H1 (cell line): ENCODE results near the gene CYP26A1. TPM values are rescaled to one million over a fixed set of nuclear protein-coding genes. Genes with fewer than 3 reads are reported as not detected.

Source experiments
- CTCF ChIA-PET: fragments of 300-600 bp; sonication (Branson Sonifier 250); formaldehyde crosslinking; loops from one replicate; lab custom pipeline; 2021; ENCODE audit not compliant: partially characterized antibody; lab: Charles Lee
- POLR2A ChIA-PET: fragments of 300-600 bp; sonication (Branson Sonifier 250); formaldehyde crosslinking; loops from one replicate; lab custom pipeline; 2021; ENCODE audit warnings: inconsistent platforms; ENCODE audit not compliant: partially characterized antibody; lab: Charles Lee
- DNase-seq, 2 experiments: peaks; one replicate each; pipeline versions ENCODE4 v3.0.0 to v3.0.0-alpha.2; 2010 to 2022; ENCODE audit warnings: low spot score in 2 of 2, low read depth in 1 of 2, mixed read lengths in 1 of 2
- FAIRE-seq: peaks from 2 replicates; lab custom pipeline; 2011; peaks lifted over from hg19 to GRCh38; lab: Jason Lieb, UNC
- H2AFZ ChIP-seq: 2 replicates; pipeline ENCODE4 v1.8.1; 2012; ENCODE audit warnings: low read length, inconsistent platforms
- H2AK5ac ChIP-seq: 2 replicates; pipeline ENCODE4 v1.6.1; 2013; ENCODE audit warnings: low read depth, low read length
- H2BK120ac ChIP-seq: replicated peaks from 2 replicates; pipeline ENCODE3; 2013; ENCODE audit warnings: low read depth, low read length, inconsistent platforms
- H2BK12ac ChIP-seq: 2 replicates; pipeline ENCODE4 v1.6.1; 2013; ENCODE audit warnings: low read depth, low read length
- H2BK15ac ChIP-seq: 2 replicates; pipeline ENCODE4 v1.6.1; 2013; ENCODE audit warnings: low read length
- H2BK20ac ChIP-seq: 2 replicates; pipeline ENCODE4 v1.6.1; 2013; ENCODE audit warnings: low read length
- H2BK5ac ChIP-seq: 2 replicates; pipeline ENCODE4 v1.6.1; 2013; ENCODE audit warnings: low read depth, low read length
- H3K14ac ChIP-seq: 2 replicates; pipeline ENCODE4 v1.6.1; 2013; ENCODE audit warnings: inconsistent platforms; ENCODE audit not compliant: insufficient read length
- H3K18ac ChIP-seq: 2 replicates; pipeline ENCODE4 v1.6.1; 2013; ENCODE audit warnings: low read length; ENCODE audit errors: extremely low read depth
- H3K23ac ChIP-seq: 2 replicates; pipeline ENCODE4 v1.6.1; 2013; ENCODE audit warnings: inconsistent platforms; ENCODE audit not compliant: insufficient read length
- H3K23me2 ChIP-seq: 2 replicates; pipeline ENCODE4 v1.6.1; 2013; ENCODE audit warnings: low read depth, low read length
- H3K27ac ChIP-seq: 2 replicates; pipeline ENCODE4 v1.6.1; 2011; ENCODE audit warnings: low read depth, low read length, inconsistent platforms
- H3K27me3 ChIP-seq, 4 experiments: replicated peaks in 1 of 4; 1 replicate in 1 of 4; 2 replicates in 3 of 4; pipeline versions ENCODE4 v1.6.1 to v1.8.1; 2011 to 2013; ENCODE audit warnings: low read length in 3 of 4, mild to moderate bottlenecking in 3 of 4, inconsistent platforms in 2 of 4, mixed read lengths in 2 of 4, moderate library complexity in 1 of 4; ENCODE audit not compliant: control insufficient read depth in 3 of 4, insufficient read depth in 3 of 4; ENCODE audit errors: extremely low read depth in 1 of 4
- H3K36me3 ChIP-seq, 4 experiments: 2 replicates each; pipeline versions ENCODE4 v1.6.1 to v1.8.1; 2011 to 2013; ENCODE audit warnings: mild to moderate bottlenecking in 4 of 4, low read length in 3 of 4, moderate library complexity in 2 of 4, control low read depth in 1 of 4, inconsistent platforms in 1 of 4; ENCODE audit not compliant: insufficient read depth in 4 of 4, control insufficient read depth in 2 of 4
- H3K4ac ChIP-seq: replicated peaks from 2 replicates; pipeline ENCODE3; 2013; ENCODE audit warnings: low read length, low read depth, mixed read lengths, inconsistent platforms; ENCODE audit not compliant: insufficient read length
- H3K4me1 ChIP-seq, 4 experiments: replicated peaks in 1 of 4; 1 replicate in 1 of 4; 2 replicates in 3 of 4; pipeline versions ENCODE4 v1.6.1 to v1.8.1; 2011 to 2013; ENCODE audit warnings: low read length in 3 of 4, inconsistent platforms in 2 of 4, mixed read lengths in 1 of 4; ENCODE audit not compliant: insufficient read depth in 4 of 4, control insufficient read depth in 3 of 4
- H3K4me2 ChIP-seq, 2 experiments: 2 replicates each; pipeline versions ENCODE4 v1.6.1 to v1.8.1; 2011 to 2013; ENCODE audit warnings: low read depth in 2 of 2, low read length in 2 of 2, control low read depth in 1 of 2, inconsistent platforms in 1 of 2, mild to moderate bottlenecking in 1 of 2; ENCODE audit not compliant: insufficient read depth in 1 of 2
- H3K4me3 ChIP-seq, 4 experiments: fragments of 200-600, 300-600 bp in 1 of 4; sonication (generic), shearing (Covaris generic), sonication (Bioruptor Twin) in 1 of 4; 2 replicates each; pipeline versions ENCODE4 v1.5.1 to v1.8.1; 2011 to 2016; ENCODE audit warnings: low read length in 4 of 4, low read depth in 3 of 4, control low read depth in 2 of 4, inconsistent platforms in 2 of 4, mild to moderate bottlenecking in 2 of 4, mixed read lengths in 1 of 4, moderate library complexity in 1 of 4; ENCODE audit not compliant: insufficient read depth in 2 of 4; ENCODE audit errors: extremely low read depth in 1 of 4
- H3K56ac ChIP-seq: replicated peaks from 2 replicates; pipeline ENCODE3; 2013; ENCODE audit warnings: low read depth, mild to moderate bottlenecking, mixed read lengths, low read length, inconsistent platforms; ENCODE audit not compliant: insufficient read length
- H3K79me1 ChIP-seq: 2 replicates; pipeline ENCODE4 v1.6.1; 2013; ENCODE audit warnings: low read depth, low read length, control low read depth
- H3K79me2 ChIP-seq, 2 experiments: 2 replicates each; pipeline versions ENCODE4 v1.6.1 to v1.8.1; 2012 to 2013; ENCODE audit warnings: low read length in 2 of 2, mild to moderate bottlenecking in 2 of 2, inconsistent platforms in 1 of 2; ENCODE audit not compliant: insufficient read depth in 2 of 2, control insufficient read depth in 1 of 2
- H3K9ac ChIP-seq, 4 experiments: replicated peaks in 1 of 4; 1 replicate in 1 of 4; 2 replicates in 3 of 4; pipeline versions ENCODE4 v1.6.1 to v1.8.1; 2011 to 2013; ENCODE audit warnings: low read depth in 3 of 4, low read length in 3 of 4, control low read depth in 2 of 4, mild to moderate bottlenecking in 2 of 4, moderate library complexity in 2 of 4, inconsistent platforms in 1 of 4; ENCODE audit errors: extremely low read depth in 1 of 4
- H3K9me3 ChIP-seq, 2 experiments: 2 replicates each; pipeline versions ENCODE4 v1.6.1 to v1.8.1; 2012 to 2013; ENCODE audit warnings: mild to moderate bottlenecking in 2 of 2, moderate library complexity in 2 of 2, control low read depth in 1 of 2, inconsistent platforms in 1 of 2, low read depth in 1 of 2, low read length in 1 of 2, mixed read lengths in 1 of 2; ENCODE audit not compliant: insufficient read depth in 2 of 2
- H4K20me1 ChIP-seq, 2 experiments: replicated peaks in 1 of 2; 2 replicates each; pipeline versions ENCODE3 to v1.8.1; 2011 to 2013; ENCODE audit warnings: inconsistent platforms in 2 of 2, low read length in 2 of 2, mild to moderate bottlenecking in 1 of 2; ENCODE audit not compliant: insufficient read depth in 2 of 2, control insufficient read depth in 1 of 2
- H4K5ac ChIP-seq: 2 replicates; pipeline ENCODE4 v1.6.1; 2013; ENCODE audit warnings: low read length, low read depth, mixed read lengths, inconsistent platforms; ENCODE audit not compliant: insufficient read length
- H4K8ac ChIP-seq: 2 replicates; pipeline ENCODE4 v1.8.0; 2013; ENCODE audit warnings: mild to moderate bottlenecking, moderate library complexity, low read length, inconsistent platforms; ENCODE audit not compliant: insufficient read depth; ENCODE audit errors: extremely low read depth
- H4K91ac ChIP-seq: replicated peaks from 2 replicates; pipeline ENCODE3; 2013; ENCODE audit warnings: low read length, mixed read lengths, inconsistent platforms; ENCODE audit not compliant: insufficient read length
- CEBPB ChIP-seq: IDR thresholded peaks from 2 replicates; pipeline ENCODE4 v1.6.1; 2012; ENCODE audit warnings: low read depth, low read length
- CHD2 ChIP-seq: IDR thresholded peaks from 2 replicates; pipeline ENCODE4 v1.6.1; 2012; ENCODE audit warnings: low read length, improper control_type of control experiment
- EGR1 ChIP-seq: IDR thresholded peaks from 2 replicates; pipeline ENCODE4 v1.6.1; 2011; ENCODE audit warnings: low read depth, low read length, borderline replicate concordance
- KDM4A ChIP-seq: IDR thresholded peaks from one replicate; pipeline ENCODE4 v1.7.1; 2012; ENCODE audit warnings: low read depth, mild to moderate bottlenecking, moderate library complexity, low read length, inconsistent platforms; ENCODE audit not compliant: severe bottlenecking
- KDM5A ChIP-seq: fragments of 200-600 bp; IDR thresholded peaks from 2 replicates; pipeline ENCODE4 v1.7.1; 2012; ENCODE audit warnings: mild to moderate bottlenecking, low read length, inconsistent platforms, mixed read lengths
- POLR2AphosphoS5 ChIP-seq: IDR thresholded peaks from 2 replicates; pipeline ENCODE4 v1.6.1; 2011; ENCODE audit warnings: low read depth, low read length
- RBBP5 ChIP-seq: IDR thresholded peaks from 2 replicates; pipeline ENCODE4 v1.7.1; 2012; ENCODE audit warnings: low read depth, mild to moderate bottlenecking, inconsistent platforms, low read length, moderate library complexity, borderline replicate concordance
- SAP30 ChIP-seq: fragments of 300-600 bp; sonication (generic); IDR thresholded peaks from 2 replicates; pipeline ENCODE4 v1.7.1; 2012; ENCODE audit warnings: low read length, moderate library complexity, mild to moderate bottlenecking, inconsistent platforms; ENCODE audit not compliant: insufficient read depth, insufficient replicate concordance
- SIN3A ChIP-seq, 2 experiments: IDR thresholded peaks in 1 of 2; conservative IDR thresholded peaks in 1 of 2; 2 replicates each; pipeline ENCODE4 v1.6.1; 2011 to 2012; ENCODE audit warnings: low read length in 2 of 2, improper control_type of control experiment in 1 of 2, low read depth in 1 of 2, mild to moderate bottlenecking in 1 of 2
- WGBS, 2 experiments: shearing (Covaris generic) in 1 of 2; methylation state at CpG; one replicate each; pipeline versions ENCODE4 v1.1.6 to v1.1.7; 2013 to 2015; ENCODE audit warnings: low lambda C conversion rate in 2 of 2, mixed read lengths in 2 of 2, inconsistent platforms in 1 of 2, low coverage in 1 of 2, missing lambda C conversion rate in 1 of 2; ENCODE audit not compliant: insufficient replicate concordance in 2 of 2, insufficient coverage in 1 of 2, insufficient read length in 1 of 2; ENCODE audit errors: extremely low coverage in 1 of 2, missing lambda C conversion rate in 1 of 2; 5-methylcytosine and 5-hydroxymethylcytosine counted together
- polyA plus RNA-seq, 7 experiments: library from polyadenylated mRNA; depleted of rRNA in 3 of 7; stranded (reverse) in 5 of 7; unstranded in 2 of 7; fragments of >200 nt in 5 of 7; fragments of 200-250 nt in 2 of 7; gene quantifications; 1 replicate in 5 of 7; 2 replicates in 1 of 7; 4 replicates in 1 of 7; pipeline versions ENCODE4 v1.2.1 to v1.2.3, GENCODE V29; 2011 to 2013; ENCODE audit warnings: missing spikeins in 2 of 7, mixed read lengths in 2 of 7
- total RNA-seq: library from RNA; stranded (reverse); fragmentation: NEBNext Ultra II Directional; extraction: Animal tissue kit (Norgen Biotek cat#: 25700); gene quantifications from 2 replicates; pipeline ENCODE4 v1.2.1, GENCODE V29; 2021
- TF ChIP-seq, protein P1 (sequence below): IDR thresholded peaks from 2 replicates; pipeline ENCODE4 v1.6.1; 2011; ENCODE audit warnings: low read length, improper control_type of control experiment

The CYP26A1 gene
- total and polyA plus RNA-seq, 2 of the 8 experiments (the other 6 are each of a cell fraction or from before 2014, with no cell fraction given), result 5.0 to 9.1 TPM

DNA sequence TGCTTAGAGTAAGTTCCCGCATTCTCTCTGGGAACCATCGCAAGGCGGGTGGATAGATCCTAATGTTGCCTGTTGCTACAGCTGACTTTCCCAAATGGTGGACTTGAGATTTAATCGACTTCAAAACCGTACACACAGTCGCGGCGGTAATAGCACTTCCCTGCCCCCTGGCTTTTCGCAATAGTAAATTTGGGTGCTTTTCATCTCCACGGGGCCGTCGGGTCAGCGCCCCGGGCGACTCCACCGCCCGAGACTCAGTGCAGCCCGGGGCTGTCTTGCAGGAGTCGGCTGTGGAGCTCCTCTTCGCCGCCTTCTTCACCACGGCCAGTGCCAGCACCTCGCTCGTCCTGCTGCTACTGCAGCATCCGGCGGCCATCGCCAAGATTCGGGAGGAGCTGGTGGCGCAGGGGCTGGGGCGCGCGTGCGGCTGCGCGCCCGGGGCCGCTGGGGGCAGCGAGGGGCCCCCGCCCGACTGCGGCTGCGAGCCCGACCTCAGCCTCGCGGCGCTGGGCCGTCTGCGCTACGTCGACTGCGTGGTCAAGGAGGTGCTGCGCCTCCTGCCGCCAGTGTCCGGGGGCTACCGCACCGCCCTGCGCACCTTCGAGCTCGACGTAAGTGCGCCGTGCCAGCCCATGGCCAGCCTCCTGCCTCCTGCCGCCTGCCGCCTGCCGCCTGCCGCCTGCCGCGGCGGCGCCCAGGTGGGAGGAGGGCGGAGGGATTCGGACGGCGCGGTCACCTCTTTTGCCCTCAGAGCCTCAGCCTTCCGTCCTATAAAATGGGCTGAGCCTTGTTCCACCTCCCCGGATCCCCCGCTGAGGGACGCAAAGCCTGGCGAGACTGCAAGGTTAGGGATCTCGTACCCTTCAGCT is 7.8 kb upstream of the CYP26A1 start:
- WGBS, 2 experiments, result 5% methylated on average over 59 of the region's 81 CpGs; no CpG with 5 or more reads in 1 of the 2 experiments
- Histone ChIP-seq H3K56ac (no peak overlapping the region), H3K4me2 (peak overlapping the region; percentile 73 to 74), H3K23me2 (peaks cover 12% of the 10 kb centered on the region; the same call in 1 of the 2 replicates), H3K4ac (no peak overlapping the region), H3K27me3 (peaks cover 100% of the 10 kb centered on the region in 4 experiments), H2AK5ac (no peak overlapping the region), H2BK5ac (no peak overlapping the region), H3K79me1 (no peaks in the 10 kb centered on the region), H4K91ac (no peak overlapping the region), H3K4me3 (peak overlapping the region; percentile 6 to 54 (median 30)), H2BK20ac (no peak overlapping the region), H4K8ac (no peak overlapping the region), H3K79me2 (no peaks in the 10 kb centered on the region), H3K27ac (no peak overlapping the region), H3K14ac (no peak overlapping the region), H2BK12ac (0 out of 2 replicates have a peak overlapping the region, but pooled peaks have one; percentile 17), H3K4me1 (peaks cover 0 to 34% (median 31%) of the 10 kb centered on the region in 4 experiments; a peak in 6 of 7 replicates), H4K20me1 (peaks cover 9 to 39% of the 10 kb centered on the region in 2 experiments), H2BK15ac (no peak overlapping the region), H3K18ac (peak overlapping the region; percentile 13; the same call in 1 of the 2 replicates), H3K9me3 (no peaks in the 10 kb centered on the region; a peak in 1 of 4 replicates), H2BK120ac (no peak overlapping the region), H3K23ac (no peak overlapping the region), H4K5ac (no peak overlapping the region), H2AFZ (no peak overlapping the region), H3K9ac (no peak overlapping the region), H3K36me3 (peaks cover 0 to 20% (median 1%) of the 10 kb centered on the region in 4 experiments; a peak in 1 of 8 replicates)
- DNase-seq, result no peak
- CTCF ChIA-PET, result interaction anchor here (0.7 to 14.8 kb wide), 18 partner anchors 8 to 311 kb away, joined by 3 to 147 read pairs (median 4); partner anchors contain the start of gene CYP26A1
- FAIRE-seq, result no peak
- POLR2A ChIA-PET, result interaction anchor here (5.7 kb wide), 1 partner anchor 9 kb away, joined by 26 read pairs; the partner anchor contains the start of gene CYP26A1
- TF ChIP-seq KDM4A (no peak), EGR1 (no peak), RBBP5 (no peak), KDM5A (no peak), CEBPB (no peak; the same call in 1 of the 2 replicates), CHD2 (no peak), SAP30 (no peak), SIN3A (conservative IDR thresholded peaks at IDR 0.05 in 1 of 2, IDR thresholded peaks at IDR 0.05 in 1 of 2; ENCODE audit: low read depth in 1 of 2, low read length in 2 of 2) (no peak), POLR2AphosphoS5 (no peak)
- TF ChIP-seq, protein P1, sequence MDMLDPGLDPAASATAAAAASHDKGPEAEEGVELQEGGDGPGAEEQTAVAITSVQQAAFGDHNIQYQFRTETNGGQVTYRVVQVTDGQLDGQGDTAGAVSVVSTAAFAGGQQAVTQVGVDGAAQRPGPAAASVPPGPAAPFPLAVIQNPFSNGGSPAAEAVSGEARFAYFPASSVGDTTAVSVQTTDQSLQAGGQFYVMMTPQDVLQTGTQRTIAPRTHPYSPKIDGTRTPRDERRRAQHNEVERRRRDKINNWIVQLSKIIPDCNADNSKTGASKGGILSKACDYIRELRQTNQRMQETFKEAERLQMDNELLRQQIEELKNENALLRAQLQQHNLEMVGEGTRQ, result no peak
